Endothelial cell (in vitro differentiated cells): Measurements from ENCODE around the gene CERKL. TPM values are rescaled to one million over a fixed set of nuclear protein-coding genes. Genes with fewer than 3 reads are reported as not detected.

Experiments
- DNase-seq: peaks from one replicate; pipeline ENCODE4 v3.0.0; 2021; ENCODE audit warnings: low spot score
- H3K27ac Mint-ChIP-seq: one replicate; pipeline ENCODE4 v1.8.0; 2021; ENCODE audit warnings: mixed read lengths, inconsistent platforms; ENCODE audit not compliant: unreplicated experiment
- H3K27me3 Mint-ChIP-seq: one replicate; pipeline ENCODE4 v1.8.0; 2021; ENCODE audit warnings: mild to moderate bottlenecking, moderate library complexity, mixed read lengths, inconsistent platforms; ENCODE audit not compliant: unreplicated experiment
- H3K36me3 Mint-ChIP-seq: one replicate; pipeline ENCODE4 v1.8.0; 2021; ENCODE audit warnings: mild to moderate bottlenecking, low read depth, mixed read lengths, inconsistent platforms; ENCODE audit not compliant: unreplicated experiment
- H3K4me1 Mint-ChIP-seq: one replicate; pipeline ENCODE4 v1.8.0; 2021; ENCODE audit warnings: mild to moderate bottlenecking, mixed read lengths, inconsistent platforms; ENCODE audit not compliant: unreplicated experiment
- H3K4me3 Mint-ChIP-seq: one replicate; pipeline ENCODE4 v1.8.0; 2021; ENCODE audit warnings: mild to moderate bottlenecking, mixed read lengths, inconsistent platforms; ENCODE audit not compliant: unreplicated experiment
- H3K9me3 Mint-ChIP-seq: one replicate; pipeline ENCODE4 v1.8.0; 2021; ENCODE audit warnings: mixed read lengths, inconsistent platforms; ENCODE audit not compliant: unreplicated experiment
- CTCF ChIP-seq: fragments of 200-600 bp; sonication (generic); IDR thresholded peaks from one replicate; pipeline ENCODE4 v1.5.0; 2021; ENCODE audit warnings: antibody characterized with exemption; ENCODE audit not compliant: unreplicated experiment
- total RNA-seq: library from RNA; stranded (reverse); fragmentation: NEBNext Ultra II Directional; extraction: Animal tissue kit (Norgen Biotek cat#: 25700); gene quantifications from one replicate; pipeline ENCODE4 v1.2.1, GENCODE V29; 2021; ENCODE audit not compliant: unreplicated experiment

Gene CERKL
- total RNA-seq, 1 donor from 2014 or later, result 0.08 TPM

- Mint-ChIP-seq H3K4me1 (peaks cover 6% of the 10 kb centered on the region), H3K27ac (no peak overlapping the region), H3K9me3 (no peaks in the 10 kb centered on the region), H3K36me3 (no peaks in the 10 kb centered on the region), H3K27me3 (no peaks in the 10 kb centered on the region), H3K4me3 (no peak overlapping the region)
- DNase-seq, result no peak
- no peak for TF ChIP-seq CTCF
These were observed 14.8 kb downstream of the CERKL start for GRCh38 chr2:181642086-181642485.

GRCh38 chr2:181639686-181640085 is 17.2 kb downstream of the CERKL start:
- Mint-ChIP-seq H3K27ac (no peak overlapping the region), H3K4me3 (no peak overlapping the region)
- TF ChIP-seq CTCF, result no peak

GRCh38 chr2:181632733-181633401 is 24.0 kb downstream of the CERKL start:
- no peak for TF ChIP-seq CTCF
- Mint-ChIP-seq H3K27ac (no peak overlapping the region), H3K36me3 (no peaks in the 10 kb centered on the region)

More at GRCh38 chr2:181639686-181640085, 17.2 kb downstream of the CERKL start:
- no peak for DNase-seq
- no peaks in the 10 kb centered on the region for H3K36me3 Mint-ChIP-seq
- no peaks in the 10 kb centered on the region for H3K9me3 Mint-ChIP-seq
- no peaks in the 10 kb centered on the region for H3K27me3 Mint-ChIP-seq
- H3K4me1 Mint-ChIP-seq, result peaks cover 10% of the 10 kb centered on the region

GRCh38 chr2:181628590-181629585 is 28.0 kb downstream of the CERKL start:
- DNase-seq, result no peak
- Mint-ChIP-seq H3K4me3 (no peak overlapping the region), H3K27me3 (no peaks in the 10 kb centered on the region), H3K4me1 (no peaks in the 10 kb centered on the region), H3K27ac (no peak overlapping the region), H3K9me3 (no peaks in the 10 kb centered on the region), H3K36me3 (no peaks in the 10 kb centered on the region)
- TF ChIP-seq CTCF, result no peak

More at GRCh38 chr2:181632733-181633401, 24.0 kb downstream of the CERKL start:
- H3K4me1 Mint-ChIP-seq, result peaks cover 7% of the 10 kb centered on the region
- no peak for DNase-seq
- H3K4me3 Mint-ChIP-seq, result no peak overlapping the region
- no peaks in the 10 kb centered on the region for H3K9me3 Mint-ChIP-seq
- H3K27me3 Mint-ChIP-seq, result no peaks in the 10 kb centered on the region
